ENCODE measurements around the gene CD44.

DNA sequence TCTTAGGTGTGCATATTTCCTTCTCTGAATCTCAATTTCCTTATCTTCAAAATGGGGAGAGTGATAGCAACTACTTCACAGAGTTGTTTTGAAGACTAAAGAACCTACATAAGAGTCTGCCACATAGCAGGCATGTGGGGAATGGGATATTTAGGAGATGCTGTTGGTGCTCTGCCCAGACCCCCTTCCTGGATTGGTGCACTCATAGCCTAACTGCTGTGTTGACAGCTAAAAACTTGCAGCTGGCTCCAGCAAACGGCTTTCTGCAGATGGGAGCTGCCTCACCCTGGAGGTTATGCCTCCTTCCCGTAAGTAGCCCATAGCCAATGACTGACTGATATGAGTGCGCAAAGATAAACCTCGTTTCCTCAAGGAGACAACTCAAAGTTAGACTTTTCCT, 106.1 kb downstream of the CD44 start:
- TF ChIP-seq, protein P1, sequence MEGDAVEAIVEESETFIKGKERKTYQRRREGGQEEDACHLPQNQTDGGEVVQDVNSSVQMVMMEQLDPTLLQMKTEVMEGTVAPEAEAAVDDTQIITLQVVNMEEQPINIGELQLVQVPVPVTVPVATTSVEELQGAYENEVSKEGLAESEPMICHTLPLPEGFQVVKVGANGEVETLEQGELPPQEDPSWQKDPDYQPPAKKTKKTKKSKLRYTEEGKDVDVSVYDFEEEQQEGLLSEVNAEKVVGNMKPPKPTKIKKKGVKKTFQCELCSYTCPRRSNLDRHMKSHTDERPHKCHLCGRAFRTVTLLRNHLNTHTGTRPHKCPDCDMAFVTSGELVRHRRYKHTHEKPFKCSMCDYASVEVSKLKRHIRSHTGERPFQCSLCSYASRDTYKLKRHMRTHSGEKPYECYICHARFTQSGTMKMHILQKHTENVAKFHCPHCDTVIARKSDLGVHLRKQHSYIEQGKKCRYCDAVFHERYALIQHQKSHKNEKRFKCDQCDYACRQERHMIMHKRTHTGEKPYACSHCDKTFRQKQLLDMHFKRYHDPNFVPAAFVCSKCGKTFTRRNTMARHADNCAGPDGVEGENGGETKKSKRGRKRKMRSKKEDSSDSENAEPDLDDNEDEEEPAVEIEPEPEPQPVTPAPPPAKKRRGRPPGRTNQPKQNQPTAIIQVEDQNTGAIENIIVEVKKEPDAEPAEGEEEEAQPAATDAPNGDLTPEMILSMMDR (IDR thresholded peaks at IDR 0.05; ENCODE audit: borderline replicate concordance, extremely low read depth, low read length, poor library complexity, severe bottlenecking), result no peak
- no peak for TF ChIP-seq EZH2 (IDR thresholded peaks at IDR 0.05; ENCODE audit: borderline replicate concordance, low read depth, low read length, severe bottlenecking)

Data from DND-41 (cell line).